C4-2B (cell line): ENCODE data around the gene ILDR1.

Source experiments
- ZFX ChIP-seq: fragments of 450-650 bp; IDR thresholded peaks from 2 replicates; pipeline ENCODE4 v1.6.1; 2017
- TF ChIP-seq, protein P1 (sequence below): fragments of 450-650 bp; conservative IDR thresholded peaks from 2 replicates; pipeline ENCODE4 v1.5.1; 2017; ENCODE audit warnings: mild to moderate bottlenecking

DNA sequence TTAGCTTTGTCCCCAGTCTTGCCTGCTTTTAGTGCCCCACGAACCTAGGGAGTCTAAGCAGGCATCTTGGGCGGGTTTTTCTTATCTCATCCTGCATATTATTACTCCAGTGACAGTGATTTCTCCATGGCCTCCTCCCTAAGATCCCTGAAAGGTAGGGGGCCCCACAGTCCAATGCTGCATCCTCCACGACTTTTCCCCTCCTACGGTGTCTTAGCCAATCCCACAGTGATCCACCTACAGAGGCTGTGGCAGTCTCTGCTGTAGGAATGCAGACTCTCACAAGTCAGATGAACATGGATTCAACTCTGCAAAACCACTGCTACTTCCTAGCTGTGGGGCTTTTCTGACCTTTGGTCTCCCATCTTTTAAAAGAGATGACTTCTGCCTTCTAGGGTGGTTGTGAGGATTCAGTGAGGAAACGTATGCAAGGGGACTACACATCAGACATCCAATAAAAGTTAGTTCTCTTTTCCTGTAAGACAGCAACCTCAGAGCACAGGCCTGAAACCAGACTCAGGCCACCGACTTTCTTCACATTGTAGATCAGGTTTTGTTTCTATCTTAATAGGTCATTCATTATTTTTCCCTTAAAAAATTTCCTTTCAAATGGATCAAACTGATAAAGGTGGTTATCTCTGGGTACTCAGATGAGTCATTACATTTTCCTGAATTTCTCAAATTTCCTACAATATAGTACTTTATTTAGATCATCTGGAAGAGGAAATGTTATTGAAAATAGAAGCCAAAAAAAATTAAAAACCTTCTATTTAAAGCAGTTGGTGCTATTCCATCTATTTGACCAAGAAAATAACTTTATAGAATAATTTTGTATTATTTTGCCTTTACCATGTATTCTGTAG is 23.2 kb downstream of the ILDR1 start:
- TF ChIP-seq, protein P1, sequence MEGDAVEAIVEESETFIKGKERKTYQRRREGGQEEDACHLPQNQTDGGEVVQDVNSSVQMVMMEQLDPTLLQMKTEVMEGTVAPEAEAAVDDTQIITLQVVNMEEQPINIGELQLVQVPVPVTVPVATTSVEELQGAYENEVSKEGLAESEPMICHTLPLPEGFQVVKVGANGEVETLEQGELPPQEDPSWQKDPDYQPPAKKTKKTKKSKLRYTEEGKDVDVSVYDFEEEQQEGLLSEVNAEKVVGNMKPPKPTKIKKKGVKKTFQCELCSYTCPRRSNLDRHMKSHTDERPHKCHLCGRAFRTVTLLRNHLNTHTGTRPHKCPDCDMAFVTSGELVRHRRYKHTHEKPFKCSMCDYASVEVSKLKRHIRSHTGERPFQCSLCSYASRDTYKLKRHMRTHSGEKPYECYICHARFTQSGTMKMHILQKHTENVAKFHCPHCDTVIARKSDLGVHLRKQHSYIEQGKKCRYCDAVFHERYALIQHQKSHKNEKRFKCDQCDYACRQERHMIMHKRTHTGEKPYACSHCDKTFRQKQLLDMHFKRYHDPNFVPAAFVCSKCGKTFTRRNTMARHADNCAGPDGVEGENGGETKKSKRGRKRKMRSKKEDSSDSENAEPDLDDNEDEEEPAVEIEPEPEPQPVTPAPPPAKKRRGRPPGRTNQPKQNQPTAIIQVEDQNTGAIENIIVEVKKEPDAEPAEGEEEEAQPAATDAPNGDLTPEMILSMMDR: no peak
- no peak for TF ChIP-seq ZFX
